ENCODE data around the gene DLK1.

The DLK1 gene

GRCh38 chr14:100769035-100769939 lies 42.6 kb downstream of the DLK1 start:
- H3K27ac ChIP-seq, result no peak overlapping the region
- TF ChIP-seq CTCF (conservative IDR thresholded peaks at IDR 0.05) (no peak), ZFX (IDR thresholded peaks at IDR 0.05) (no peak)

GRCh38 chr14:100770046-100770445 lies 43.4 kb downstream of the DLK1 start:
- no peak overlapping the region for H3K27ac ChIP-seq
- TF ChIP-seq CTCF (conservative IDR thresholded peaks at IDR 0.05) (no peak), ZFX (IDR thresholded peaks at IDR 0.05) (no peak)

GRCh38 chr14:100770605-100771120 lies 44.0 kb downstream of the DLK1 start:
- no peak overlapping the region for H3K27ac ChIP-seq
- TF ChIP-seq CTCF (conservative IDR thresholded peaks at IDR 0.05) (no peak), ZFX (IDR thresholded peaks at IDR 0.05) (no peak)

GRCh38 chr14:100771121-100771800 lies 44.6 kb downstream of the DLK1 start:
- no peak overlapping the region for H3K27ac ChIP-seq
- no peak for TF ChIP-seq ZFX (IDR thresholded peaks at IDR 0.05)

- TF ChIP-seq ZFX (IDR thresholded peaks at IDR 0.05), result no peak
- TF ChIP-seq CTCF (conservative IDR thresholded peaks at IDR 0.05), result no peak
- no peak overlapping the region for H3K27ac ChIP-seq
These were observed 46.0 kb downstream of the DLK1 start for GRCh38 chr14:100772607-100773165.

- no peak overlapping the region for H3K27ac ChIP-seq
- no peak for TF ChIP-seq CTCF (conservative IDR thresholded peaks at IDR 0.05)
These were observed 46.9 kb downstream of the DLK1 start for GRCh38 chr14:100773331-100774163.

- no peak overlapping the region for H3K27ac ChIP-seq
- no peak for TF ChIP-seq ZFX (IDR thresholded peaks at IDR 0.05)
- TF ChIP-seq CTCF (conservative IDR thresholded peaks at IDR 0.05), result no peak
These were observed 47.5 kb downstream of the DLK1 start for GRCh38 chr14:100774164-100774537.
